ENCODE data around the gene GIMAP5.
"Not testable (repeated sequence)": the region's sequence is repeated elsewhere in the genome, so short reads cannot be mapped to it uniquely, and the experiment has no call there.

Gene GIMAP5

GRCh38 chr7:150766334-150766709 is 29.1 kb downstream of the GIMAP5 start:
- no peak overlapping the region for H3K4me3 ChIP-seq (ENCODE audit: low read depth, low read length)

DNA sequence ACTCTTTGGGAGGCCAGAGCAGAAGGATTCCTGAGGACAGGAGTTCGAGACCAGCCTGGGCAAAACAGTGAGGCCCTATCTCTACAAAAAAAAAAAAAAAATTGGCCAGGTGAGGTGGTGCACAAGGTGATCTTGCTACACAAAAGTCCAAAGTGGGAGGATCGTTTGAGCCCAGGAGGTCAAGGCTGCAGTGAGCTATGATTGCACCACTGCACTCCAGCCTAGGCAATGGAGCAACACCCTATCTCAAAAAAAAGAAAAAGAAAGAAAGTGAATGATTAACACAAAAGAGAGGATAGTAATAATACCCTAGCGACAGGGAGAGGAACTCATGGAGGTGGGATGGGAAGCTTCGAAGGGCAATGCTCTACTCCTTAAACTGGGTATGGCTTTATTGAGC is 32.5 kb downstream of the GIMAP5 start:
- no peak overlapping the region for H3K4me3 ChIP-seq (ENCODE audit: low read depth, low read length)

DNA sequence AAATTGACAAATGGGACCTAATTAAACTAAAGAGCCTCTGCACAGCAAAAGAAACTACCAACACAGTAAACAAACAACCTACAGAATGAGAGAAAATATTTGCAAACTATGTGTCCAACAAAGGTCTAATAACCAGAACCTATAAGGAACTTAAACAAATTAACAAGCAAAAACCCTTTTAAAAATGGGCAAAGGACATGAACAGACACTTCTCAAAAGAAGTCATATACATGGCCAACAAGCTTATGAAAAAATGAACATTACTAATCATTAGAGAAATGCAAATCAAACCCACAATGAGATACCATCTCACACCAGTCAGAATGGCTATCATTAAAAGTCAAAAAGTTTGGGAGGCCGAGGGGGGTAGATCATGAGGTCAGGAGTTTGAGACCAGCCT is 36.9 kb downstream of the GIMAP5 start:
- not testable (repeated sequence) for H3K4me3 ChIP-seq (ENCODE audit: low read depth, low read length)

DNA sequence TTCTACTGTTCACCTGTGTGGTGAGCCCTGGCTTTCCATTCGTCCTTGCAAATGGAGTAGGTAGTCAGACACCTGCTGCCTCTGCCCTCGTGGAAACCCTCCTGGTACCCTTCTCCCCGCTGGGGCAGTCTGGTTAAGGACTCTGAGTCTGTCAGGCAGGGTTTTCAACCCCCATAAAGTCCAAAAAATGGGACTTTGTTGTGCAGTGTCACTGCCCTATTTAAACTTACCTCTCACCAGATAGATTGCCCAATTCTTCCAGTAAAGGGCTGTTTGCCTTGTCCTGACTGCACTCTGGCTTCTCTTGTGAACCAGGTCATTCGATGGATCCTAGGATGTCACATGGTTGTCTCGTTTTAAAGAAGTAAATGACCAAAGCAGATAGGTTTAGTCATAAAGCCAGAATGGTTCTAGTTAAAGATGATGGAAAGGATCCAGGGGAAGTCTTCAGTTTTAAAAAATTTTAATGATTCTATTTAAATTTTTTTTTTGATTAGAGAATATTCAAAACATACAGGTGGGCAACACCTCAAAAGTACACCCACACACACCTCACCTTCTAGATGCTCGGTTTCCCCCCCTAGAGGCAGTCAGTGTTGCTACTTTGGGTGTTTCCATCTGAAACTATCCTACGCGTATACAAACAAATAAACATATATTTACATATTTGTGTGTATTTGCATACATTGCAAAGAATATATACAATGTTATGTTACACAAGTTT is 41.0 kb downstream of the GIMAP5 start:
- no peak overlapping the region for H3K4me3 ChIP-seq (ENCODE audit: low read depth, low read length)

DNA sequence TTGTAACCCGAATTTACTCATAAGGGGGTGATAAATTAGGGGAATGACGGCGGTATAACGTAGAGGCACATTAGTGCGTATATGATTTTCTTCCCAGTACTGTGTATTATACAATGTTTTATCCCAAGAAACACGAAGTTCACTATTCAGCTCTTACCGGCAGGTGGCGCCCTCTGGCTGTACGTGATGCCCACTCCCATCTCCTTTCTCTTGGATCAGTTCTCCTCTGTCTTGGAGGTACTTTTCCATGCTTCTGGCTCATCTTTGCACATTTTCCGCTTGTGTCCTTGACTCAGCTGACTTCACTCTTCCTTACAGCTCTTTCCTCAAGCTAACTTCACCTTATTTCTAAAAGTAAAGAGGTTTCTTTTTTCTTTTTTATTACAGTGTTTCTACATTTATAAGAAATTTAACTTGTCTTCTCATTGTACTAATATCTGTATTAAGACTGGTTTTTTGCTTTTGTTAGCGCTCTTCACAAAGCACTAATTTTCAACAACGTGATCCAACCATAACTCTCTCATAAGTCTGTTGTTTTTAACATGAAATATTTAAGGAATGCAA is 41.6 kb downstream of the GIMAP5 start:
- H3K4me3 ChIP-seq (ENCODE audit: low read depth, low read length), result no peak overlapping the region

DNA sequence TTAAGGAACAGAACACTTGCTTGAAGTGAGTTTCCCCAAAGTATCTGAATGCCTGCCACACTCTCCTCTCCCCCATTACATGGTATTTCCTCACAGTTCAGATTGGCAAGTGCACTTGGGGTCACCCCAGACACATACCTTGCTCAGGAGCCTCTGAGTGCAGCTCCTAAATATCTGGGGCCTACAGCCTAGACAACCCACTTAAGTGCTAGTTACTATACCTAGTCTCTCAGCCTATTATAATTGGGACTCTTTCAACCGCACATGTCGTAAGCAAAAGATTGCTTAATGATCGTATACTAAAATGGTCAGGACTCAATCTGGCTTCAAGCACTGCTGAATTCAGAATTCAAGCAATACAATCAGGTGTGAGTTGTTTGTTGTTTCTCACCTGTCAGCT is 43.1 kb downstream of the GIMAP5 start:
- H3K4me3 ChIP-seq (ENCODE audit: low read depth, low read length), result no peak overlapping the region

DNA sequence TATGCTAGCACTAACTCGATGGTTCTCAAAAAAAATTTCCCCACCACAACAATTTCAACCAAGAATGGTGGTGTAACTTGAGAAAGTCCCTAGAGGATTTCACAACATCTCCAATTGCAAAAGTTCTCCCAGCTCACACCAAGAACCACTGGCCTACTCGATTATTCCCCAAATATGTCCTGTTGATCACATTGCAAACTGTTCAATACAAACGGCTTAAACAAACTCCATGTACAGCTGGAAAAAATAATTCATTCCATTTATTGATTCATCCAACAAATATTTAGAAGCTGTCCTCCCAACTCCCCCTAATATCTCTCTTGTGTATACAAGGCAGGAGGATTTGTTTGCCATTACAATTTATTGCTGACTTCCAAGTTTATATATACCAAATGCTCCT is 43.9 kb downstream of the GIMAP5 start:
- H3K4me3 ChIP-seq (ENCODE audit: low read depth, low read length), result no peak overlapping the region

- no peak overlapping the region for H3K4me3 ChIP-seq (ENCODE audit: low read depth, low read length)
These were observed 44.7 kb downstream of the GIMAP5 start for GRCh38 chr7:150781961-150782360.

GRCh38 chr7:150784120-150784736 is 47.0 kb downstream of the GIMAP5 start:
- no peak overlapping the region for H3K4me3 ChIP-seq (ENCODE audit: low read depth, low read length)

DNA sequence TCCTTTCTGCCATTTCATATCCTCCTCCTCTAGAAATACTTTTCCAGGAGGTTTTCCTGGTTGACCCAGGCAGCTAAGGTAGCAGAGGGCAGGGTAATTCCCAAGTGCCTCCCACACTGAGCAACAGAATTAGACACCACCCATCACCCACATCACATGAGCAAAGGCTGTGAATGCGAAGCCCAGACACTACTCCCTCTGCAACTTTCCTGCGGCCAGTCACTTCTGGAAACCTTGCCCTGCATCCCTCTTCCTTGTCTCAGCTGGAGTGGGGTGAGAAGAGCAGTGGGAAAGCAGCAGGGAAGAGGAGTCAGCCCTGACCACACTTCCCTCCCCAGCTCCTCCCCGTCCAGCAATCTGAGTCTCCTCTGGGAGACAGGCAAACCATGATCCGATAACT is 47.7 kb downstream of the GIMAP5 start:
- H3K4me3 ChIP-seq (ENCODE audit: low read depth, low read length), result no peak overlapping the region

GRCh38 chr7:150787321-150788281 is 50.4 kb downstream of the GIMAP5 start:
- H3K4me3 ChIP-seq (ENCODE audit: low read depth, low read length), result no peak overlapping the region

- H3K4me3 ChIP-seq (ENCODE audit: low read depth, low read length), result no peak overlapping the region
These were observed 51.5 kb downstream of the GIMAP5 start for GRCh38 chr7:150788474-150789269.

- no peak overlapping the region for H3K4me3 ChIP-seq (ENCODE audit: low read depth, low read length)
These were observed 53.3 kb downstream of the GIMAP5 start for GRCh38 chr7:150790416-150791075.

- H3K4me3 ChIP-seq (ENCODE audit: low read depth, low read length), result no peak overlapping the region
These were observed 54.1 kb downstream of the GIMAP5 start for GRCh38 chr7:150791304-150791703.

DNA sequence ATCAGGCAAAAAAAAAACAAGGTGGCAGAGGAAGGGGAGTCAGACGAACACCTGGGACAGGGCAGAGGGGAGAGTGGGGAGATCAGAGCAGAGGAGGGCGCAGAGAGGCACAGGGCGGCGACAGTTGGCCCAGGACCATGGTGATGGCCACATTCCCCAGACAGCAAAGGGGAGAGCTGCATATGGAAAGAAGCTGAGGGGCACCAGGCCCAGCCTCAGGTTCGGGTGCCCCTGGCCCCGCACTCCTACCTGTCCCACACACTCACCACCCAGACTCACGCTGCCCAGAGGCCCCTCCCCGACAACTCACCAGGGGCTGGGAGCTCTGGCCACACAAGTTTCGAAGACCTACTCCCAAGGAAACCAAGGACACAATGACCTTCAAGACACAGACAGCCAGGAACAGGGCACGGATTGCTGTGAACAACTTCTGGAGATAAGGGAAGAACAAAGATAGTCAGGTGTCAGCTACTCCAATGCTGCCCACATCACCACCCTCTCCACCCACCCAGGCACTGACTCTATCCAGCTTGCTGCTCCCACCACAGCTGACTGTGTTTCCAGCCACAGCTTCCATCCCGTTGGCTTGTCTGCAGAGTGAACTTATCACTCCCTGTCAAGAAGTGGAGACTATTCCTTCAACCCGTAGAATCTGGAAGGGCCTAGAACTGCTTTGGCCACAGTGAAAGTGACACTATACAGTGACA is 54.7 kb downstream of the GIMAP5 start:
- H3K4me3 ChIP-seq (ENCODE audit: low read depth, low read length), result no peak overlapping the region
